ENCODE results near the gene TAP2. TPM values are rescaled to one million over a fixed set of nuclear protein-coding genes. Genes with fewer than 3 reads are reported as not detected.

TAP2 gene
- total and polyA plus RNA-seq, 2 of the 13 experiments (the other 11 are each of a cell fraction or from before 2014, with no cell fraction given) = 10.3 to 17.6 TPM

- H3K4me2 ChIP-seq (ENCODE audit: low read depth, low read length) = no peak overlapping the region
- H3K36me3 ChIP-seq (replicated peaks in 1 of 2; ENCODE audit: control insufficient read depth in 1 of 2, insufficient read depth in 2 of 2, low read length in 2 of 2) = no peaks in the 10 kb centered on the region
- no peaks in the 10 kb centered on the region for H4K20me1 ChIP-seq (ENCODE audit: insufficient read depth, low read length)
- peaks cover 0 to 49% of the 10 kb centered on the region in 2 experiments; a peak in 4 of 5 replicates for H3K27me3 ChIP-seq (ENCODE audit: control insufficient read depth in 1 of 2, insufficient read depth in 2 of 2, low read length in 2 of 2)
- DNase-seq (ENCODE audit: low spot score) = no peak
- no peak overlapping the region for H3K4me3 ChIP-seq (replicated peaks in 1 of 3; ENCODE audit: insufficient read depth in 1 of 3, low read depth in 2 of 3, low read length in 3 of 3)
- in situ Hi-C loops (cut with HindIII; ENCODE audit: extremely low pct_ligation_motif_present, low pct_unique_long_range_greater_than_20kb) (loop anchor here (10.0 to 25.0 kb wide), 2 partner anchors 550 to 707 kb away; no protein-coding TSS in a partner anchor), intact Hi-C loops (cut with micrococcal nuclease; ENCODE audit: unreplicated experiment) (loop anchor here (10.0 kb wide), 1 partner anchor 550 kb away; no protein-coding TSS in a partner anchor)
- no peaks in the 10 kb centered on the region for H3K9me3 ChIP-seq (ENCODE audit: low read length)
- no peak overlapping the region for H2AFZ ChIP-seq (ENCODE audit: low read length)
- no peak overlapping the region for H3K27ac ChIP-seq (ENCODE audit: extremely low read length, insufficient read depth, low read length)
- 2% methylated on average over 2 of the region's 2 CpGs for WGBS (ENCODE audit: low lambda C conversion rate)
- no peak overlapping the region for H3K9ac ChIP-seq (ENCODE audit: insufficient read depth, low read depth, low read length)
- BruUV-seq (replicated peaks) = no TSS peak
- no peaks in the 10 kb centered on the region for H3K79me2 ChIP-seq (ENCODE audit: insufficient read depth, low read length)
- CTCF ChIA-PET (ENCODE audit: low intra/inter-chr PET ratio, low total read pairs) = no interaction called here
- ATAC-seq = no peak
- no peak for TF ChIP-seq ZSCAN30 (CRISPR knock-in tag; IDR thresholded peaks at IDR 0.05)
- TF ChIP-seq ZMAT5 (CRISPR knock-in tag; IDR thresholded peaks at IDR 0.05; ENCODE audit: borderline replicate concordance, low read depth) = no peak
- TF ChIP-seq ZNF547 (CRISPR knock-in tag; IDR thresholded peaks at IDR 0.05) = no peak
- TF ChIP-seq FOXP1 (IDR thresholded peaks at IDR 0.05) = no peak
- no peak for TF ChIP-seq FOXP1 (CRISPR knock-in tag; IDR thresholded peaks at IDR 0.05)
- TF ChIP-seq NAIF1 (CRISPR knock-in tag; IDR thresholded peaks at IDR 0.05; ENCODE audit: borderline replicate concordance) = no peak
- no peak for TF ChIP-seq ZKSCAN1 (IDR thresholded peaks at IDR 0.05; ENCODE audit: low read length)
- TF ChIP-seq SRSF4 (IDR thresholded peaks at IDR 0.05; ENCODE audit: low read depth, low read length, poor library complexity, severe bottlenecking) = no peak
- TF ChIP-seq ZNF18 (CRISPR knock-in tag; IDR thresholded peaks at IDR 0.05; ENCODE audit: insufficient replicate concordance) = no peak
- no peak for TF ChIP-seq SNAPC2 (CRISPR knock-in tag; IDR thresholded peaks at IDR 0.05)
- TF ChIP-seq ZNF891 (CRISPR knock-in tag; IDR thresholded peaks at IDR 0.05) = no peak
- TF ChIP-seq MYNN (CRISPR knock-in tag; IDR thresholded peaks at IDR 0.05; ENCODE audit: low read depth) = no peak
- no peak for TF ChIP-seq ZFP41 (CRISPR knock-in tag; IDR thresholded peaks at IDR 0.05; ENCODE audit: borderline replicate concordance)
- H3K4me1 ChIP-seq (ENCODE audit: insufficient read depth, low read length) = peaks cover 22% of the 10 kb centered on the region
- POLR2A ChIA-PET = no interaction called here
- FAIRE-seq = no peak
Measured at GRCh38 chr6:32794510-32794909, 44.0 kb downstream of the TAP2 start.
